Effector CD8-positive, alpha-beta T cell (primary cell): ENCODE results near the gene OMP.
"Not testable (repeated sequence)": the region's sequence is repeated elsewhere in the genome, so short reads cannot be mapped to it uniquely, and the experiment has no call there.

Experiments
- DNase-seq: peaks from one replicate; lab custom pipeline; 2025; lab: John Stamatoyannopoulos, UW
- total RNA-seq, 4 experiments: gene quantifications; one replicate each; lab custom pipeline; 2026; lab: John Stamatoyannopoulos, UW

OMP gene, protein sequence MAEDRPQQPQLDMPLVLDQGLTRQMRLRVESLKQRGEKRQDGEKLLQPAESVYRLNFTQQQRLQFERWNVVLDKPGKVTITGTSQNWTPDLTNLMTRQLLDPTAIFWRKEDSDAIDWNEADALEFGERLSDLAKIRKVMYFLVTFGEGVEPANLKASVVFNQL
- 0 reads per million in 4 experiments for total RNA-seq

- DNase-seq = no peak
Measured at GRCh38 chr11:77102246-77103210, at the start of gene OMP. TSS of gene OMP (plus strand) at chr11:77102840. CDS start at chr11:77102840, 0 bp downstream.

GRCh38 chr11:77053217-77054015, 49.2 kb upstream of the OMP start:
- no peak for DNase-seq

- DNase-seq = no peak
Measured at GRCh38 chr11:77054084-77054483, 48.6 kb upstream of the OMP start.

- no peak for DNase-seq
Measured at GRCh38 chr11:77055101-77055561, 47.5 kb upstream of the OMP start.

- no peak for DNase-seq
Measured at GRCh38 chr11:77055913-77056312, 46.7 kb upstream of the OMP start.

- no peak for DNase-seq
Measured at GRCh38 chr11:77056814-77057402, 45.7 kb upstream of the OMP start.

GRCh38 chr11:77057938-77058474, 44.6 kb upstream of the OMP start:
- no peak for DNase-seq

DNA sequence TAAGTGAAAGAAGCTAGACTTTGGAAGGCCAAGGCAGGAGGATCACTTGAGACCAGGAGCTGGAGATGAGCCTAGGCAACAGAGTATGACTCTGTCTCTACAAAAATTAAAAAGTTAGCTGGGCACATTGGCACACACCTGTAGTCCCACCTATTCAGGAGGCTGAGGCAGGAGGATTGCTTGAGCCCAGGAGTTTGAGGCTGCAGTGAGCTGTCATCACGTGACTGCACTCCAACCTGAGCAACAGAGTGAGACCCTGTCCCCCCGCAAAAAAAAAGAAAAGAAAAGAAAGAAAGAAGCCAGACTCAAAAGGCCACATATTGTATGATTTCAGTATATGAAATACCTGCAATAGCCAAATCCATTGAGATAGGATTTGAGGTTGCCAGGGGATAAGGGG, 43.7 kb upstream of the OMP start:
- no peak for DNase-seq

DNA sequence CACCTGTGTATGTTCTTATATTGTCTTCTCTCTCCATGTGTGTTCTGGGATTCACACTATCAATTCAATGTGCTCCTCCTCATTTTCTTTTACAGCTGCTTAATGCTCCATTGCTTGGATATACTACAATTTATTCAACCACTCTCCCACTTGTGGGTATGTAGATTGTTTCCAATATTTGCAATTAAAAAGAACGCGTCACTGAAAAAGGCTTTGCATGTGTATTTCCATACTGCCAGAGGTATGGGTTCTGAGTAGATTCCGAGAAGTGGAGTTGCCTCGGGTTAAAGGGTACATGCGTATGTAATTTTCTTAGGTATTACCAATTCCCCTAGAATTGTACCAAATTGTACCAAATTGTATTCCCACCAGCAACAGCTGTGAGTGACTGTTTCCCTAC, 42.8 kb upstream of the OMP start:
- no peak for DNase-seq

DNA sequence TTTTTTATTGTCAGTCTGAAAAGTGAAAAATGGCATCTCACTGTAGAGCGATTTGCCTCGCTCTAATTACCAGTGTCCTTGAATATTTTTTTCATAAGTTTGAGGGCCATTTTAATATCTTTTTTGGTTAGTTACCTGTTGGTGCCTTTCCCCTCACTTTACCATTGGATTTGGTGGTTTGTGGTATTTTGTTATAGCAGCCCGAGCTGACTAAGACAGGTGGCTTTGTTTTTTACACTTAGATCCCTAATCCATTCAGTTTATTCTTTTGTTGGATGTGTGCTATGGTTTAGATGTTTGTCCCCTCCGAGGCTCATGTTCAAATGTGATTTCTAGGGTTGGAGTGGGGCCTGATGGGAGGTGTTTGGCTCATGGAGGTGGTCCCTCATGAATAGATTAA, 42.4 kb upstream of the OMP start:
- DNase-seq = no peak

- not testable (repeated sequence) for DNase-seq
Measured at GRCh38 chr11:77061258-77061657, 41.4 kb upstream of the OMP start.

DNA sequence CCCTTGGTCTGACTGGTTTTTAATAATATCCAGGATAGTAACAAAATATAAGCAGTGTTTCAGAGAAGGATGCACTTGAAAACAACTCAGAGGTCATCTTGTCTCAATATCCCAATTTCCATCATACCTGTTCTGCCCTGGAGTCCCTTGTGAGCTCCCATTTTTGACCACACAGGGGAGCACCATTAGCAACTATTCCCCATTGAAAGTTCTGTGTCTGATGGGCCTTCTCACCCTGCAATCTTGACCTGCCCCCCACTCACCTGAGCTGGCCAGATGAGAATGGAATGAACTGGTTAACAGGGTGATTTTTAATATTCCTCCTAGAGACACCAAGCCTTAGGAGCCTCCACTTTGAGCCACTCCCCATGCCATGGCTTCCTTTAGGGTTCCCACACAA, 39.7 kb upstream of the OMP start:
- no peak for DNase-seq

- DNase-seq = no peak
Measured at GRCh38 chr11:77063407-77063806, 39.2 kb upstream of the OMP start.

- no peak for DNase-seq
Measured at GRCh38 chr11:77063861-77064260, 38.8 kb upstream of the OMP start.

GRCh38 chr11:77064648-77065217, 37.9 kb upstream of the OMP start:
- DNase-seq = no peak

GRCh38 chr11:77065878-77066228, 36.8 kb upstream of the OMP start:
- DNase-seq = no peak

GRCh38 chr11:77066229-77067042, 36.2 kb upstream of the OMP start, which contains the start of gene CAPN5:
TSS of gene CAPN5 (plus strand) at chr11:77066971. CDS start at chr11:77084887, 17,916 bp downstream.
- DNase-seq = peak; percentile 82

- DNase-seq = no peak
Measured at GRCh38 chr11:77067861-77068443, 34.7 kb upstream of the OMP start.

- no peak for DNase-seq
Measured at GRCh38 chr11:77068457-77069335, 33.9 kb upstream of the OMP start.
